GM18498 (cell line): ENCODE data around the gene EYA3.

Experiments
- ATAC-seq: cut with Tn5 transposase; IDR thresholded peaks from one replicate; pipeline ENCODE4 v1.9.1; 2021; ENCODE audit warnings: mild to moderate bottlenecking, moderate library complexity; ENCODE audit not compliant: unreplicated experiment

EYA3 gene

DNA sequence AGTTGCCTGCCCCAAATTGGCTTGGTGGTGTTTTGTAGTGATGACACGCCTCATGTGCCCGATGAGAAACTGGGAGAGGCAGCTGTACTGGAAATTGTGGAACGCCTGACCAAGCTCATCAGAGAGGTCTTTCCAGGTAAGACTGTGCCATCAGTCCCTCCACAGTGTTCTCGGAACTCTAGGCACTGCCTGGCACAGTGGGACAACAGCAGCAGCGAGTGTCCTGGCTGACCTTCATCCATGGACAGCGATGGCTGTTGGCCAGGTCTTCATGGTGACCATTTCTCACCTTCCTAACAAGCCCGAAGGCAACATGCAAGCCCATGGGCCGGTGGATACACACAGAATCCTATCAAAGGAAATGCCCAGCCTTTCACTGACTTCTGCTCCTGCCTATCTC lies 139.4 kb downstream of the EYA3 start:
- no peak for ATAC-seq

DNA sequence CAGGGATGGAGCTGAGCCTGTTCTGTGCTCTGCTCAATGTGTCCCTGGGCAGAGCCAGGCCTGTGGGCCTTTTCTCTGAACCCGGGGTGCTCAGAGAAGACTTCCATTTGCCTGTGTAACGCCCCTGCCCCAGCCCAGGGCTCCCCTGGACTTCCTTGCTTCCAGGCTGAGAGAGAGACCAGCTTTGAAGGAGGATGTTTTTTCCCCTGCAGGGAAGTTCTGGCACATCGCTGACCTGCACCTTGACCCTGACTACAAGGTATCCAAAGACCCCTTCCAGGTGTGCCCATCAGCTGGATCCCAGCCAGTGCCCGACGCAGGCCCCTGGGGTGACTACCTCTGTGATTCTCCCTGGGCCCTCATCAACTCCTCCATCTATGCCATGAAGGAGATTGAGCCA lies 143.4 kb downstream of the EYA3 start:
- ATAC-seq = no peak

DNA sequence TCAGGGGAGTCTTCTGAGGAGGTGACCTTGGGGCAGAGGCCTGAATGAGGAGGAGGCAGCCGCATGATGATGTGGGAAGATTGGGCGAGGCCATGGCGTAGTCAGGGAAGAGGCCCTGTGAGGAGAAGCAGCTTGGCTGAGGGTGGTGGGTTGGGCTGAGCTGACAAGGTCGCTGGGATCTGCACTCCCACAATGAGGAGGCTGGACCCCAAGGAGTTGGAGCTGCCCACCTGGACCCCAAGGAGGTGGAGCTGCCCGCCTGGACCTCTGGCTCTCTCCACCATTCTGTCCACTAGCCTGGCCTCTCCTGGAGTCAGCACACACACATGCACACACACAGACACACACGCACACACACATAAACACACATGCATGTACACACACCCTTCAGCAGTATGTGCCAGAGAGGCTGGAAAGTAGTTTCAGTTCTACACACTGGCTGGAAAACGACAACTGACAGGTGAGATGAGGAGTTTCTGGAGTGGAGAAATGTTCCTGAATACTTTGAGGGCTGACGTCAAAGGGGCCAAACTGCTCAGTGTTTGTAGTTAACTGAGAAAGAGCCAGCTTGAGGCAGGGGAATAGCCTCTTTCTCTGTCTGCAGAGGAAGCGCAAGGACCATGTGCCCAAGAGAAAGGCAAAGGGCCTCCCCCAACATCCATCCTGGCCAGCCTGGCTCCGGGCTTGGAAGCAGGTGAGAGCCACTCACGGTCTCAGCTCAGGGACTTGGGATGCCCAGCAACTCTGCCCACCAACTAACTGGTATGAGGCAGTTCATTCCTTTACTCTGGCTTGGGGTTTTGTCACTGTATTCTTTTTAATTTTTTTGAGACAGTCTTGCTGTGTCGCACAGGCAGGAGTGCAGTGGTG lies 146.5 kb downstream of the EYA3 start:
- no peak for ATAC-seq

DNA sequence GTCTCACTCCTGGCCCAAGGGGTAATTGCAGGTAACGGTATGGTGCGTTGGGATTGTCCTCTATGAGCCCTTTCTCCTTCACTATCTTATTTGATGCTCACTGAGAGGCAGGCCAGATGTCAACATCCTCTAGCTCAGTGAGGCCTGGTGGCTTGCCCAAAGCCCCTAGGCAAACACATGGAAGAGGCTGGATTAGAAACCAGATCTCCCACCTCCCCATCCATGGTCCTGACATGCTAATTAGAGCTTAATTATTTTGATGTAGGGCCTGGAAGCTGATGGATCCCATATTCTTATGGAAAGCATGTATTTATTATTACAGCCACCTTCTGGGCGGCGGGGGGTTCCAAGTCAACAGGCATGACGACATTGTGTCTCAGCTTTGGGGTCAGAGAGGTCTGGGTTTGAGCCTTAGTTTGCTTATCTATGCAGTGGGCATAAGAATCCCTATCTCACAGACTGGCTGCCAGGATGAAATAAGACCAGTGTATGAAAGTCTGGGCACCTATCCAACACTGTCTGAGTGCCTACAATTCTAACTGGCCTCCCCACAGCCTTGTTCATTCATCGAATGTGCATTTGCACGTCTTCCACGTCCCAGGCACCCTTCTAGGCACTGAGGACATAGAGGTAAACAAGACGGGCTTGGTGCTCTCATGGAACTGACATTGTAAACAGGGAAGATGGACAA lies 147.4 kb downstream of the EYA3 start:
- ATAC-seq = no peak

DNA sequence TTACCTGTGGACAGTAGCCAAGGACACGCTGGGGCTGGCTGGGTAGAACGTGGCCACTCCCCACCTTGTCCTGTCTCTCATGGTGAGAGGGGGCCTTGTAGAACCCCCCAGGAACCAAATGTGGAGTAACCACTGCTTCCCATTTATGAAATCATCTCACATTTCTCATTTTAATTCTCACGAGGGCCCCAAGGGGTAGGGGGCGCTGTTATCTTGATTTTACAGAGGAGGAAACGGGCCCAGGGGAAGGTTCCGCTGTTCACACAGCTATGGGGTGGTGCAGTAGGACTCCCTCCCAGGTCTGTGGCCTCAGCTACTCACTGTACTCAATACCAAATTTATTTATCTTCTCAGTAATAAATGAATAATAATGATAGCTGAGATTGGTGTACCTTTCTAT lies 148.1 kb downstream of the EYA3 start:
- no peak for ATAC-seq

DNA sequence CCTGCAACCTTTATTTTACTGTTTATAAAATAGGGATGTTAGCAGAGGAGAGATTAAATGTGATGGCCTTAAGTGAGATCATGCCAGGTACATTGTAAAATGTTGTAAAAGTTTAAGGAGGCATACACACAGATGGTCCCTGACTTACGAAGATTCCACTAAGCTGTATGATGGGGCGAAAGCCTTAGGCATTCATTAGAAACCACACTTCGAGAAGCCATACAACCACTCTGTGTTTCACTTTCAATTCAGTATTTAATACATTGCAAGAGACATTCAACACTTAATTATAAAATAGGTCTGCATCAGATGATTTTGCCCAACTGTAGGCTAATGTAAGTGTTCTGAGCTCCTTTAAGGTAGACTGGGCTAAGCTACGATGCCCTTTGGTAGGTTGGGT lies 149.9 kb downstream of the EYA3 start:
- no peak for ATAC-seq

DNA sequence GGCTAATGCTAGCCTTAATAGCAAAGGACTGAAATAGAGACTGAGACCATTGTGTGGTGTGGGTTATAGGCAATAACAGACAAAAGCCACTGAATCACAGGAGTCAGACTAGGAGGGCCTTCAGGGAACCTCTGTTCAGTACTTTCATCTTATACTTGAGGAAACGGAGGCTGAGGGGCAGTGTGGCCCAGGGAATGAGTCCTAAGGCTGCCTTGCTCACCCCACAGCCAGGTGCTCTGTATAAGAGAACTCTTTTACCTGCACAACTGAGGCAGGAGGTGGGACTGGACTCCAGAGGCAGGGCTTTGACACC lies 150.9 kb downstream of the EYA3 start:
- ATAC-seq = no peak

DNA sequence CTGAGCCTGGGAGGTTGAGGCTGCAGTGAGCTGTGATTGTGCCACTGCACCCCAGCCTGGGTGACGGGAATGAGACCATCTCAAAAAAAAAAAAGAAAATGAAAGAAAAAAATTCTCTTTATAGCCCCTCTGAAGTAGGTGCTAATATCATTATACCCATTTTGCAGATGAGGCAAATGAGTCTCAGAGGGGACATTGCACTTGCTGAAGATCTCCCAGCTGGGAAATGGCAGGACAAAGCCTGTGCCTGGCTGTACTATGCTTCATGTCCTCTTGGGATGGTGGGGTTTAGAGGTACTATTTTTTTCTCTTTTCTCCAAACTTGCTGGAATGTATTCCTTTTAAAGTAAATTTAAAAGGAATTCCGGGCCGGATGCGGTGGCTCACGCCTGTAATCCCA lies 152.0 kb downstream of the EYA3 start:
- ATAC-seq = no peak

DNA sequence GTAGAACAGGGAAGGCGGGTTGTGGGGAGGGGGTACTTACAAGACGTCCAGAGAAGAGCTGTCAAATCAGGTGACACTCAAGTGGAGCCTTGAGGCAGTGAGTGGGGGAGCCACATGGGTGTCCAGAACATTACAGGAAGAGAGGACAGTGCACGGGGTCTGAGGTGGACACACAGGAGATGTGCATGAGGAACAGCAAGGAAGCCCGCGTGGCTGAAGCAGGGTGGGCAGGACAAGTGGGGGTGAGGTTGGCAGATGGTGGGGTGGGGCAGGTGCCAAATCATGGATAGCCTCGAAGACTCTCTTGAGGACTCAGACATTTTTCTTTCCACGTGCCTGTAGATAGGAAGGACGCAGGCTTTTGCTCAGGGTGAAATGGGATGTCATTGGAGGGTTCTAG lies 152.7 kb downstream of the EYA3 start:
- ATAC-seq = no peak

DNA sequence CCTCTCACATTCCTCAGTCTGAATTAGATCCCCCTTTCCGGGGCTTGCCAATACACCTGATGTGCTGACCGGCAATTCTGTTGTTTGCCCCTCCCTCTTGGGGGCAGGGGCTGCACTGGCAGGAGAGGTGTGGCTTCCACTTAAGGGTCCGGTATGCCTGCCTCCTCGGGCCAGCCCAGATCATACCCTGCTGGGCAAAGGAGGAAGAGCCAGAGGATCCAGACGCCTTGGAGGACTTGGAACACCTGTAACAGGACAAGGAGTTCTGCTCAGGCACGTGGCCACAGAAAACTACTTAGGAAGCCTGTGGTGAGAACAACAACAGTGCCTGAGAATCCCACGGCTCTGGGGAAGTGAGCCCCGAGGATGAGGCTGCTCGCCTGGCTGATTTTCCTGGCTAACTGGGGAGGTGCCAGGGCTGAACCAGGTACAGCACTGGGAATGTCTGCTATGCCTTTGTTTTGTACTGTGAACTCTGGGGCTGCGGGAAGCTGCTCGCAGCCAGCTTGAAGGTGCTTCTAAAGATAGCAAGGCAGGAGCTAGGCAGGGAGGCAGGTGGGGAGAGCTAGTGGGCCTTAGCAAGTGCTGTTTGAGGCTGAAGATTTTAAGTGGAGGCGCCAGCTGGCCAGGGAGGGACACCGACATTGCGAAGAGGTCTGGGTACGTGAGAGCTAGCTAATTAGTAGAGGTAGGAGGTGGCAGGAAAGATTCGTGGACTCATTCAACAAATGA lies 153.4 kb downstream of the EYA3 start, which contains the start of gene SMPDL3B:
Gene SMPDL3B, plus strand, starts transcription at position 183 of the 732 bp plus-strand sequence. Its CDS starts 184 bp downstream, at position 367.
- ATAC-seq = no peak

DNA sequence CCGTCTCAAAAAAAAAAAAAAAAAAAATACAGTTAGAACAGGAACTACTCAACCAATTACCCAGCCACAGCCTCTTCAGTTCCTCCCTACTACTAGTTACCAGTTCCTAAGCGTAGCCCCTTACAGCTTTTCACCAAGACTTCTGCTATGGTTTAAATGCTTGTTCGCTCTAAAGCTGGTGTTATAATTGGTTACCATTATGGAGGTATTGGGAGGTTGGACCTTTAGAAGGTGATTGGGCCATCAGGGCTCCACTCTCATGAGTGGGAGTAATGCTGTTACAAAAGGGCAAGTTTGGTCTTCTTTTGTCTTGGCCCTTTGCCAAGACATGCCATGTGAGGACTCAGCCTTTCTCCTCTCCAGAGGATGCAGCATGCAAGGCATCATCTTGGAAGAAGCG lies 156.7 kb downstream of the EYA3 start:
- ATAC-seq = no peak

DNA sequence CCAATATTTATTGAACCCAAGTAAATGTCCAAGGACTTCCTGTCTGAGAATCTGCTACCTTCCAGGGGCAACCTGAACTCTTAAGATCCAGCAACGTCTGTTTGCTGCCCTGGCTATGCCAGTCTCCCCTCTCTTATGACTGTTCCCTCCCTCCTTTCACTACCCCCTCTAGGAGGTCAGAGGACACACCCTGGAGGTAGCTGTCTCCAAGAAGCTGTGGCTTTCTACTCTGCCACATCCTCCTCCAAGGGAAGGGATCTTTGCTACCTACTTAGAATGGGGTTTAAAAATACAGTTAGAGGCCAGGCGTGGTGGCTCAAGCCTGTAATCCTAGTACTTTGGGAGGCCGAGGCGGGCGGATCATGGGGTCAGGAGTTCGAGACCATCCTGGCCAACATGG lies 157.2 kb downstream of the EYA3 start:
- no peak for ATAC-seq

DNA sequence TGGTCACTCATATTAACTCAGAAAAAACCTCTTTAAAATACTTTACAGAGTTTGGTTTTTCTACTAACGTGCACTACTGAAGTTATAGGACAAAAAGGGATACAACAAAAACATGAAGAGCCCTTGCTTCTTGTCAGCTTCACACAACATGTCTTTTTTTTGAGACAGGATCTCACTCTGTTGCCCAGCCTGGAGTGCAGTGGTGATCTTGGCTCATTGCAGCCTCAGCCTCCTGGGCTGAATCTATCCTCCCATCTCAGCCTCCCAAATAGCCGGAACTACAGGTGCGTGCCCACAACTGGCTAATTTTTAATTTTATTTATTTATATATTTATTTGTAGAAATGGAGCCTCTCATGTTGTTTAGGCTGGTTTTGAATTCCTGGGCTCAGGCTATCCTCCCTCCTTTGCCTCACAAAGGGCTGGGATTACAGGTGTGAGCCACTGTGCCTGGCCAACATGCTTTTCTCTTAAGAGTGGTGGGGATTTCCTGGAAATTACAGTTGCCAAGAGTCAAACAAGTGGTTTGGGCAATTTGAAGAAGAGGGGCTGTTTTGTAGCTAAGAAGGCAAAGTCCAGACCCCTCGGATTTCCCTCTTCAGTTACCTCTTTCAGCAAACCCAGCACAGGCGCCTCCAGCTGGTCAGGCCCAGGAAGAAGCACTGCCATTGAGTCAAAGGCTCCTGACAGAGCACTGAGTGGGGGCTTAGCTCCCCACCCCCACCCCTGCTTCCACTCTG lies 160.0 kb downstream of the EYA3 start:
- no peak for ATAC-seq

DNA sequence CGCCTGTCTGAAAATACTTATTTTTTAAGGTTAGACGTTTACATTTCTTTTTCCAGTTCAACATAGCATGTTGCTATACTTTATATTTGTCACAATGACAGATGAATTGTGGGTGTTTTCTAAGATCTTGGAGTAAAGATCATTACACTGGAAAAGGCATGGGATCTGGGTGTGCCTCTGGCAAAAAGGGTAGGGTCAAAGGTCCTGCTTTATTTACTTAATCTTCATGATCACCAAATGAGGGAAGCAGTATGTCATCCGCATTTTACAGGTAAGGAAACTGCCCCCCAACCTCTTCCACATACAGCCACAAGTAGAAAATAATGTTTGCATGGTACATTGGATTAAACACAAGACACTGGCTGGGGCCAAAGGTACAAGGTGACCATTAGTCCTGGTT lies 166.1 kb downstream of the EYA3 start:
- no peak for ATAC-seq
